Astrocyte (in vitro differentiated cells and primary cell): ENCODE measurements around the gene TXLNG.

ENCODE experiments used
- EZH2 ChIP-seq: IDR thresholded peaks from 2 replicates; pipeline ENCODE4 v1.6.1; 2012; ENCODE audit warnings: mild to moderate bottlenecking, low read length, inconsistent platforms; ENCODE audit not compliant: insufficient read depth
- TF ChIP-seq, protein P1 (sequence below): IDR thresholded peaks from 2 replicates; pipeline ENCODE4 v1.5.1; 2011; ENCODE audit warnings: low read depth, mild to moderate bottlenecking, inconsistent platforms, low read length, moderate library complexity; ENCODE audit not compliant: insufficient read depth

DNA sequence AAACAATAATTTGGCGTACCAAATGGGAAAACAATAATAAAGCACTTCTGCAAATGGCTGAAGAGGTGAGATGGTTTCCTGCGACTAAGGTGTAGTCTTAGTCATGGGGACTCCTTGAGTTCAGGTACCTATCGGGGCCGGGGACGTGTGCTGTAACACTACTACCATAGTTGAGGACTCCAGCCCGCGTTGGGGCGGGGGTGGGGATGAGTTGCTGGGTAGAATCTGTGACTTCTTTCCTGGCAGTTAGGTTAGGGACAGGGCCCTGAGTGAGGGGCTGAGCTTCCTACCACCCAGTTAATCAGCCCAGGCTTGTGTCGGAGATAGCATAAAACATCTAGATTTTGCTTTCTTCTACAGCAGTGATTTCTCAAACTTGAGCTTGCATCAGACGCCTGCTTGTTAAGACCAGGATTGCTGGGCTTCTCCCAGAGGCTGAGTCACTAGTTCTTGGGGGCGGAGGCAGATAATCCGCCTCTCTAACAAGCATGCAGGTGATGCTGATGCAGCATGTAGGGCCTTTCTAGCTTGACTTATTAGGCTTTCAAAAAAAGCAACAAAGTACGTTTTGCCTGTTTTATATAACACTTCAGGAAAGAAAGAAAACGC is 53.7 kb downstream of the TXLNG start:
- TF ChIP-seq, protein P1, sequence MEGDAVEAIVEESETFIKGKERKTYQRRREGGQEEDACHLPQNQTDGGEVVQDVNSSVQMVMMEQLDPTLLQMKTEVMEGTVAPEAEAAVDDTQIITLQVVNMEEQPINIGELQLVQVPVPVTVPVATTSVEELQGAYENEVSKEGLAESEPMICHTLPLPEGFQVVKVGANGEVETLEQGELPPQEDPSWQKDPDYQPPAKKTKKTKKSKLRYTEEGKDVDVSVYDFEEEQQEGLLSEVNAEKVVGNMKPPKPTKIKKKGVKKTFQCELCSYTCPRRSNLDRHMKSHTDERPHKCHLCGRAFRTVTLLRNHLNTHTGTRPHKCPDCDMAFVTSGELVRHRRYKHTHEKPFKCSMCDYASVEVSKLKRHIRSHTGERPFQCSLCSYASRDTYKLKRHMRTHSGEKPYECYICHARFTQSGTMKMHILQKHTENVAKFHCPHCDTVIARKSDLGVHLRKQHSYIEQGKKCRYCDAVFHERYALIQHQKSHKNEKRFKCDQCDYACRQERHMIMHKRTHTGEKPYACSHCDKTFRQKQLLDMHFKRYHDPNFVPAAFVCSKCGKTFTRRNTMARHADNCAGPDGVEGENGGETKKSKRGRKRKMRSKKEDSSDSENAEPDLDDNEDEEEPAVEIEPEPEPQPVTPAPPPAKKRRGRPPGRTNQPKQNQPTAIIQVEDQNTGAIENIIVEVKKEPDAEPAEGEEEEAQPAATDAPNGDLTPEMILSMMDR, result no peak
- TF ChIP-seq EZH2, result no peak
